ENCODE results near the gene SPRY4.
"Not testable (repeated sequence)": the region's sequence is repeated elsewhere in the genome, so short reads cannot be mapped to it uniquely, and the experiment has no call there.

The SPRY4 gene

DNA sequence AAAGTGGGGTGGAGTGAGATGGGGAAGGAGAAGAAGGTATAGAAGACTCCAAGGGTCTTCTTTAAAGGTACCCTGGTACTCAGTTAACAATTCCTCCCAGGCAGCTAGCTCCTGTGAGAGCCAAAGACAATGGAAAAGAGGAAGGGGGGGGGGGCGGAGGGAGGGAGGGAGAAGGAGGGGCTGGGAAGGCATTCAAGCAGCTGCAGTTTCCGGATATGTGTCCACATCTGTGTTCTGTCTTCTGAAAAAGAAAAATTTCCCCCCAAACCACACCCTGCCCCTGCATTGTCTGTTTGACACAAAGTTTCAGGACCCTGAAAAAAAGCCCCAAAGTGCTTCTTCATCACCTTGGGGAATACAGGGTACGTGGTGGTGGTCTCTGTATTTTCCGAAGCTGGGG is 11.1 kb downstream of the SPRY4 start:
- DNase-seq: no peak

DNA sequence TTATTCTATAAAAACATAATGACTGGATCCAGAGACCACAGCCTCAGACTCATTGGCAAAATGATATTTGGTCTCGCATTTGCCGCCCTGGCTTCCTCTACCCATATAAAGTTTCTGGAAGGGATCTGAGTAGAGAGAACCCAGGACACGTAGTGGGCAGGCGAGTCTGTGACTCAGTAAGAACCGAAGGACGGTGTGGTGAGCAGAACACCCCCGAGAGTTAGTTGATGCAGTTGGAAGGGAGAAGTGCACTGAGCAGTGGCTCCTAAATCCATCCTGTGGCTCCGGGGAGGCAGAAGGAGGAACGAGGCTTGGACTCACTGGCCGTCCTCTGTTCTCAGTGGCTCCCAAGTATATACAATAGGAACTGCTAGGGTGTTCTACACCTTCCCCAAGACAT is 11.5 kb downstream of the SPRY4 start:
- no peak for DNase-seq

DNA sequence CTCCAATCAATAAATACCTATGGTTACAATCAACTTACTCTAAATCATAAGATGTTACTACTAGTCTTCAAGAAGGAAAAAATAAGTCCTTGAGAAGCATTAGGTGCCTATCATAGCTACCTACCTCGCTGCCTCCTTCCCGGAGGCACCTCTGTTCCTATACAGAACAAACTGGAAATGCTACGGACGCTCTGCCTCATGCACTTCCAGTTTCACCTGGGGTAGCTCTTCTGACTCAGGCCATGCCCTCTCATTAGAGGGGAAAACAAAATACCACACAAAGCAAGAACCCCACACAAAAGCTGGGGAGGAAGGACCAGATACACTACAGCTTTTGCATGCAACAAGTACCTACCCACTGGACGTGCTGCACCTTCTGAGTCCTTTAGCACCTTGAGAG is 12.4 kb downstream of the SPRY4 start:
- DNase-seq: no peak

GRCh38 chr5:142311725-142312124 is 13.1 kb downstream of the SPRY4 start:
- DNase-seq: no peak

DNA sequence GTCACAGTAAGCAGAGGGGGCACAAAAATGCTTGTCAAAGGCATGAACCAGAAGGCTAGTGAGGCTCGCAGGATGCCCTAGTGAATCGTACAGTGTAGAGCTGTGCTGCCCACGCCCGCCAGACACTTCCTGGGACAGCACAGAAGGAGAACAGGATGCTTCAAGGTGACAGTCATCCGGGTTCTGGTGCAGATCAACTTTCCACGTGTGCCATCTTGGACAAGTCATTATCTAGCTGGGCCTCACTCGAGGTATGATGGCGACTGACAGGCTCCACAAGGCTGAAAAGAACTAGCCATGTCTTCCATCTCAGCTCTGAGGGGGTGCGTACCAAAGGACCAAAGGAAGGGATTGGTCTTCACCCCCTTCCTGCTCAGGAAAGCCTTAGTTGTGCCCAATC is 14.0 kb downstream of the SPRY4 start:
- DNase-seq: no peak

DNA sequence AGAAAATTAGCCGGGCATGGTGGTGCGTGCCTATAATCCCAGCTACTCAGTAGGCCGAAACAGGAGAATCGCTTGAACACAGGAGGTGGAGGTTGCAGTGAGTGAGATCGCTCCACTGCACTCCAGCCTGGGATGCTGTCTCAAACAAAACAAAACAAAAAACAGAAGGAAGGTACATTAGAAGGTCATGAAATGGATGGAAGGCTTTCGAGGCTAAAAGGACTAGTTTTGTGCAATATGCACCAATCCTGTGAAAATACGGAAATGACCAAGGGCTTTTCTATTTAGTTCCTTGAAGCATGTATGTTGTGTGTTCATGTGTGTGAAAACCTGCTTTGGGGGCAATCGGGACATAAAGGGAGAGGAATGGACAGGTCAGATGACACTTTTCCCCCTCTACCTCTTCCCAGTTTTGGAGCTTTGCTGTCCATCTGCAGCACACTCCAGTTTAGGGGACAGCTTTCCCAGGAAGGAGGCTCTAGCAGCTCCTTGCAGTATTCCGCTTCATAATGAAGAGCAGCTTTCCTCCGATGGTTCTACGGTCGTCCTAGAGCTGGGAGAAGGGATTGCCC is 15.0 kb downstream of the SPRY4 start:
- DNase-seq: no peak

GRCh38 chr5:142308358-142308757 is 16.5 kb downstream of the SPRY4 start:
- DNase-seq: no peak

DNA sequence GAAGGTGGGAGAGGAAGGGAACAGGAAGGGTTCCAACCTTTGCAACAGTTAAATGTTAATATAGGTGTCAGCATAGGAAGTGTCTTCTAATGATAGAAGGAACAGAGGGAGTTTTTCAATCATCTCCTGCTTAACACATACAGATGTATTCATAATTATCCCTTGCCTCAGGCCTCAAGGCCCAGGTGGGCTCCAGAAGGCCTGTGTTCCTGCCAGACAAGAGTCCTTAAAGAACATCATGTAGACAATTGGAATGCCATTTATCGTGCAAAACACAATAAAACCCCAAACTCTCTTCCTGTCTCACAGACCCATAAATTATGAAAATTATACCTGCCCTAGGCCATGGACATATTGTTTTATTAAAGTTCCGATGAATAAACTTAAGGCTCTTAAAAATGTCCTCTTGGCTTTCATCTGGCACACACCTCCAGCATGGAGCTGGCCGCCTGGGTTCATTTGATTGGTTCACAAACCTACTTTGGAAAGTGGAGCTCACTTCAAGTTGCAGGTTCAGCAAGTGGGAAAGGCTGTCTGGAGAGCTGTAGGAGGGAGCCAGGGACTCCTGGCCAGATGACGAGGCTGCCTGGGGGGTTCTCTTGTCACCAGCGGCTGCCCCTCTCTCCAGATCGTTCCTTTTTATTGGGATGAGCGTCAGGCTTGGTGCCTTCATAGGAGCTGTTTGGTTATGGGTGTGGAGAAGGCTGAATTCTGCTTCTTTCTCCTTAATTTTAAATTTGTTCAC is 17.5 kb downstream of the SPRY4 start:
- no peak for DNase-seq

DNA sequence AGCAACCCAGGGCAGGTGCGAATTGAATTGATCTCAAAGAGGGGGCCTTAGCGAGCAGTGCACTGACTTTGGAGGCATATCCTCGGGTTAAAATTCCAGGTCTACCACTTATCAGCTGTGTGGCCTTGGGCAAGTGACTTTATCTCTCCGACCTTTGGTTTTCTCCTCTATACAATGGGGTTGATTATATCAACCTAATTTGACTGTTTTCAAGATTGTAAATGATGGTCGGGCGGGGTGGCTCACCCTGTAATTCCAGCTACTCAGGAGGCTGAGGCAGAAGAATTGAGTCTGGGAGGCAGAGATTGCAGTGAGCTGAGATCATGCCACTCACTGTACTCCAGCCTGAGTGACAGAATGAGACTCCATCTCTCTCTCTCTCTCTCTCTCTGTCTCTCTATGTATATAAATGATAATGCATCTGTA is 18.7 kb downstream of the SPRY4 start:
- DNase-seq: no peak

DNA sequence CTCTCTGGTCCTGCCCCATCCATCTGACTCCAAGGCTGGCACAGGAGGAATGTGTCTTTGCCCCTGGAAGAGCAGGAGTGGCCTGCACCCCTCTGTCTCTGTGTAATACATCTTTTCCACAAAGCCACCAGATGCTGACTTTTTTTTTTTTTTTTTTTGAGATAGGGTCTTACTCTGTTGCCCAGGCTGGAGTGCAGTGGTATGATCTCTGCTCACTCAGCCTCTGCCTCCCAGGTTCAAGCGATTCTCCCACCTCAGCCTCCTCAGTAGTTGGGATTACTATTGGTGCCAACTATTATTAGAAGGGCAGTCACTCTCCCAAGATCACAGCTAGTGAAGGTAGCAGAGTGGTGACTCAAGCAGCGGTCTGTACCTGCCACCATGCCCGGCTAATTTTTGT is 19.6 kb downstream of the SPRY4 start:
- DNase-seq: no peak

GRCh38 chr5:142304013-142304701 is 20.7 kb downstream of the SPRY4 start:
- peak; percentile 50 for DNase-seq

- DNase-seq: peak; percentile 67
Observed at GRCh38 chr5:142303565-142303964, 21.3 kb downstream of the SPRY4 start.

DNA sequence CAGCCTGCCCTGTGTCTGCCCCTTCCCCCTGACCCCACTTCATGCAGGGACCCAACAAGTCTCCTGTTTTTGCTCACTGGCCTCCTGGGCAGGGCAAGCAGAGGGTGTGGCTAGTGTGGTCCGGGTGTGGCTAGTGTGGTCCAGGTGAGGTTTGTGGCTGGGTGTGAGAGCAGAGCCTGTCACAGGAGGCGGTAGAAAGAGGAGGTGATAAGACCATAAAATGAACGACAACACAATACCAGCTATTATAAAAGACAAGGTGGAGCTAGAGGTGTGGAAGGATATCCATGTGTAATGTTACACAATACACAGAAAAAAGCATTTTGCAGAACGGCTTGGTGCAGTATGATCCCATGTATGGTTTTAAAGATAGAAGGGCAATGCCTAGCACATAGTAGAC is 23.3 kb downstream of the SPRY4 start:
- DNase-seq: no peak

- no peak for DNase-seq
Observed at GRCh38 chr5:142300677-142301076, 24.1 kb downstream of the SPRY4 start.

GRCh38 chr5:142298789-142299188 is 26.0 kb downstream of the SPRY4 start:
- no peak for DNase-seq

- not testable (repeated sequence) for DNase-seq
Observed at GRCh38 chr5:142297786-142298185, 27.0 kb downstream of the SPRY4 start.

DNA sequence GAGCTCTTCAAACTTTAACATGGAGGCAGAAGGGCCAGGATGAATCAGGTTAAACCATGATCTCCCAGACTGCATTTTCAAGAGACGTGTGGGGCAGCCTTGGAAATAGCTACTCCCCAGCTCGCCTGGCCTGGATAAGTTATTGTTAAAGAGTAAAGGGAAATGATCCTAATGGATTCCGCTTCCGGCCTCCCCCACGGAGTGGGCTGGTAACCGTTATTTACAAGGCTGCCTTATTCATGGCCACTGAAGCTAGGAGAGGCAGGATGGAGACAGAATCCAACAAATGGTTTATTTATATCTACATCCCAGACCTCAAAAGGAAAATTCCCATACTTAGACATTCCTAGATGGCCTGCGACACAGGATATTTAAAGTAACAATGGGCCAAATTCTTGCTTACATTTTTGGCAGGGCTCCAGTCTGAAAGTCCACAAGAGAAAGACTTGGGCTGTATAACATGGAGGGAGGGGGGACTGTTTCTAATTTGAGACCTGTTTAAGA is 27.9 kb downstream of the SPRY4 start:
- peak; percentile 98 for DNase-seq

GRCh38 chr5:142295960-142296860 is 28.6 kb downstream of the SPRY4 start:
- no peak for DNase-seq

DNA sequence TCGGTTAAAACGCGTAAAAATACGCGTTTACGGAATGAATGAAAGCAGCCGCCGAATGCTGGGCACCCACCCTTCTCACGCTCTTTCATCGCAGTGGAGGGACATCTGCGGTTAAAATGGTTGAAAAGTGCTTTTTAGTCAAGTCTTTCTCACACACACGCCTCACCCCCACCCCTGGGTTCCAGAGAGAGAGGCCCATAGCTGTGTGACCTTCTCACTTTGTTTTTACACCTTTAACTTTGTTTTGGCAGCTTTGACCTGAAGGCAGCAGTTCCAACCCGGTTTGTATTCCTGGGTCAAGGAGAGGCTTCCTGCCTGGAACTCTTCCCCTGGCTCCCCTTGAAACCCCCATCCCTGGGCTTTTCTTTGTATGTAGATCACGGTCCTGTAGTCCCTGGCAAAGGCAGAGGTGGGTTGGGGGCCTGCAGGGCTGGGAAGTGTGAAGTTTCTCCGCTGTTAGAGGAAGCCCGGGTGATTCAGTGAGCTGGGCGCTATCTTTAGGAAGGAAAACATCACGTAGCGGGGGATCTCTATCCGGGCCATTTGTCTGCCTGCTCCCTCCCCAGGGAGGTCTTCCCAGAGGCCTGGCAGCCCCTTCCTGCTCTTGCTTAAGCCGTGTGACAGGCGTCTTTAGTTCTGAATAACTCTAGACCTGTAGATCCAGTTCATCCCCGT is 29.6 kb downstream of the SPRY4 start:
- DNase-seq: peak; percentile 70

DNA sequence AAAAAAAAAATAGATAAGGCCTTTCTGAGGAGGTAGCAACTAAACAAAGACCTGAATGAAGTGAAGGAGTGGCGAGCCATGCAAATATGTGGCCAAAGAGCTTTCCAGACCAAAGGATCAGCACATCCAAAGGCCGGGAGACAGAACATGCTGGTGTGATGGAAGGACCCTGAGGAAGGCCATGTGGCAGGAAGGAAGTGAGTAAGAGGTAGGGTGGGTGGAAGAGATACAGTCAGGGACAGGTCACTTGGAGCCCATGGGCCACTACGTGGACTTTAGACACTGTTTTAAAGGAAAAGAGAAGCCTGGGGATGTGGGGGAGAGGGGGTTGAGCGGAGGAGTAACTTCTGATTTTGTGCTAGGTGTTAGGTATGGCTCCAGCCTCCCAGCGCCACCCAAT is 31.3 kb downstream of the SPRY4 start:
- peak; percentile 47 for DNase-seq

- no peak for DNase-seq
Observed at GRCh38 chr5:142292808-142293207, 32.0 kb downstream of the SPRY4 start.

GRCh38 chr5:142292249-142292648 is 32.6 kb downstream of the SPRY4 start:
- no peak for DNase-seq

Measured in fibroblast of skin of right biceps (primary cell).